ENCODE results near the gene CRHR1.

Gene CRHR1

GRCh38 chr17:45814622-45815606 is 30.8 kb downstream of the CRHR1 start:
- TF ChIP-seq GABPA (IDR thresholded peaks at IDR 0.05; ENCODE audit: low read depth): no peak
- TF ChIP-seq CTCF (IDR thresholded peaks at IDR 0.05; ENCODE audit: insufficient read depth, low read length): no peak
- no peak for TF ChIP-seq SPI1 (IDR thresholded peaks at IDR 0.05; ENCODE audit: borderline replicate concordance, low read depth)
- no peak for TF ChIP-seq POLR2AphosphoS5 (IDR thresholded peaks at IDR 0.05; ENCODE audit: low read depth)
- TF ChIP-seq, protein P1, sequence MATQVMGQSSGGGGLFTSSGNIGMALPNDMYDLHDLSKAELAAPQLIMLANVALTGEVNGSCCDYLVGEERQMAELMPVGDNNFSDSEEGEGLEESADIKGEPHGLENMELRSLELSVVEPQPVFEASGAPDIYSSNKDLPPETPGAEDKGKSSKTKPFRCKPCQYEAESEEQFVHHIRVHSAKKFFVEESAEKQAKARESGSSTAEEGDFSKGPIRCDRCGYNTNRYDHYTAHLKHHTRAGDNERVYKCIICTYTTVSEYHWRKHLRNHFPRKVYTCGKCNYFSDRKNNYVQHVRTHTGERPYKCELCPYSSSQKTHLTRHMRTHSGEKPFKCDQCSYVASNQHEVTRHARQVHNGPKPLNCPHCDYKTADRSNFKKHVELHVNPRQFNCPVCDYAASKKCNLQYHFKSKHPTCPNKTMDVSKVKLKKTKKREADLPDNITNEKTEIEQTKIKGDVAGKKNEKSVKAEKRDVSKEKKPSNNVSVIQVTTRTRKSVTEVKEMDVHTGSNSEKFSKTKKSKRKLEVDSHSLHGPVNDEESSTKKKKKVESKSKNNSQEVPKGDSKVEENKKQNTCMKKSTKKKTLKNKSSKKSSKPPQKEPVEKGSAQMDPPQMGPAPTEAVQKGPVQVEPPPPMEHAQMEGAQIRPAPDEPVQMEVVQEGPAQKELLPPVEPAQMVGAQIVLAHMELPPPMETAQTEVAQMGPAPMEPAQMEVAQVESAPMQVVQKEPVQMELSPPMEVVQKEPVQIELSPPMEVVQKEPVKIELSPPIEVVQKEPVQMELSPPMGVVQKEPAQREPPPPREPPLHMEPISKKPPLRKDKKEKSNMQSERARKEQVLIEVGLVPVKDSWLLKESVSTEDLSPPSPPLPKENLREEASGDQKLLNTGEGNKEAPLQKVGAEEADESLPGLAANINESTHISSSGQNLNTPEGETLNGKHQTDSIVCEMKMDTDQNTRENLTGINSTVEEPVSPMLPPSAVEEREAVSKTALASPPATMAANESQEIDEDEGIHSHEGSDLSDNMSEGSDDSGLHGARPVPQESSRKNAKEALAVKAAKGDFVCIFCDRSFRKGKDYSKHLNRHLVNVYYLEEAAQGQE (IDR thresholded peaks at IDR 0.05; ENCODE audit: insufficient replicate concordance, low read depth): no peak
- no peak overlapping the region for H3K27ac ChIP-seq (replicated peaks)
- H3K27me3 ChIP-seq (ENCODE audit: insufficient read depth, poor library complexity, severe bottlenecking): no peaks in the 10 kb centered on the region
- DNase-seq (ENCODE audit: low read depth in 1 of 2, low spot score in 1 of 2): no peak
- H3K4me3 ChIP-seq (replicated peaks; ENCODE audit: insufficient read depth, low read length): no peak overlapping the region

GRCh38 chr17:45815752-45816151 is 31.6 kb downstream of the CRHR1 start:
- TF ChIP-seq, protein P1 (IDR thresholded peaks at IDR 0.05; ENCODE audit: insufficient replicate concordance, low read depth): no peak
- TF ChIP-seq POLR2AphosphoS5 (IDR thresholded peaks at IDR 0.05; ENCODE audit: low read depth) (no peak), GABPA (IDR thresholded peaks at IDR 0.05; ENCODE audit: low read depth) (no peak), SPI1 (IDR thresholded peaks at IDR 0.05; ENCODE audit: borderline replicate concordance, low read depth) (no peak), CTCF (IDR thresholded peaks at IDR 0.05; ENCODE audit: insufficient read depth, low read length) (no peak)
- Histone ChIP-seq H3K27me3 (ENCODE audit: insufficient read depth, poor library complexity, severe bottlenecking) (no peaks in the 10 kb centered on the region), H3K4me3 (replicated peaks; ENCODE audit: insufficient read depth, low read length) (no peak overlapping the region), H3K27ac (replicated peaks) (no peak overlapping the region)
- DNase-seq (ENCODE audit: low read depth in 1 of 2, low spot score in 1 of 2): no peak

GRCh38 chr17:45818041-45818440 is 33.9 kb downstream of the CRHR1 start:
- Histone ChIP-seq H3K27ac (replicated peaks) (no peak overlapping the region), H3K4me3 (replicated peaks; ENCODE audit: insufficient read depth, low read length) (no peak overlapping the region), H3K27me3 (ENCODE audit: insufficient read depth, poor library complexity, severe bottlenecking) (no peaks in the 10 kb centered on the region)
- DNase-seq (ENCODE audit: low read depth in 1 of 2, low spot score in 1 of 2): no peak
- no peak for TF ChIP-seq POLR2AphosphoS5 (IDR thresholded peaks at IDR 0.05; ENCODE audit: low read depth)
- TF ChIP-seq CTCF (IDR thresholded peaks at IDR 0.05; ENCODE audit: insufficient read depth, low read length): no peak
- TF ChIP-seq SPI1 (IDR thresholded peaks at IDR 0.05; ENCODE audit: borderline replicate concordance, low read depth): no peak
- TF ChIP-seq, protein P1 (IDR thresholded peaks at IDR 0.05; ENCODE audit: insufficient replicate concordance, low read depth): no peak
- no peak for TF ChIP-seq GABPA (IDR thresholded peaks at IDR 0.05; ENCODE audit: low read depth)

Data from HL-60 (cell line).